ENCODE results near the gene SNX19. TPM values are rescaled to one million over a fixed set of nuclear protein-coding genes. Genes with fewer than 3 reads are reported as not detected.

SNX19 gene
- total RNA-seq, 1 experiment from 2014 or later: 34.4 TPM

GRCh38 chr11:130904380-130904779 lies 11.9 kb downstream of the SNX19 start:
- TF ChIP-seq CTCF (conservative IDR thresholded peaks at IDR 0.05): peak; percentile 60
- no peaks in the 10 kb centered on the region for H3K23me2 ChIP-seq (ENCODE audit: insufficient read length, low read depth, low read length, poor library complexity, severe bottlenecking)
- H4K20me1 ChIP-seq (ENCODE audit: control insufficient read depth, insufficient read depth, insufficient read length): no peaks in the 10 kb centered on the region
- H3T11ph ChIP-seq (ENCODE audit: low read length): no peak overlapping the region
- no peak overlapping the region for H3K14ac ChIP-seq (ENCODE audit: insufficient read depth, low read length)
- no peak overlapping the region for H3K18ac ChIP-seq (ENCODE audit: insufficient read length, low read depth, low read length)
- no peak overlapping the region for H4K91ac ChIP-seq (ENCODE audit: insufficient read length, low read depth, low read length)
- H3K36me3 Mint-ChIP-seq (ENCODE audit: insufficient read depth in 1 of 3, low read depth in 3 of 3): peaks cover 13 to 88% (median 83%) of the 10 kb centered on the region in 3 experiments; a peak in 6 of 7 replicates
- no peaks in the 10 kb centered on the region for H3K27me3 Mint-ChIP-seq (ENCODE audit: low read depth)
- no peaks in the 10 kb centered on the region for H3K9me3 ChIP-seq (ENCODE audit: control insufficient read depth, low read depth, low read length)
- no peak overlapping the region for H3K27ac ChIP-seq (ENCODE audit: insufficient read length, low read depth, low read length)
- DNase-seq: no peak
- H3K4me3 Mint-ChIP-seq: no peak overlapping the region
- no peaks in the 10 kb centered on the region for H3K4me1 ChIP-seq (ENCODE audit: insufficient read depth, low read length)
- H3K9ac ChIP-seq (ENCODE audit: extremely low read depth, insufficient read length, low read length): no peak overlapping the region
- H3K27me3 ChIP-seq (ENCODE audit: insufficient read depth, low read length): no peaks in the 10 kb centered on the region; the same call in 1 of the 2 replicates
- no peak overlapping the region for H3K4me2 ChIP-seq (ENCODE audit: insufficient read depth, insufficient read length, low read length)
- no peak overlapping the region for H2BK120ac ChIP-seq (ENCODE audit: low read depth, low read length, poor library complexity, severe bottlenecking)
- no peak overlapping the region for H3K23ac ChIP-seq (ENCODE audit: insufficient read length, low read depth, low read length)
- WGBS (ENCODE audit: extremely low coverage, insufficient read length, low lambda C conversion rate): no CpG with 5 or more reads among the region's 1 CpG
- no peak overlapping the region for H2BK5ac ChIP-seq (ENCODE audit: insufficient read length, low read length)
- no peak overlapping the region for H2BK15ac ChIP-seq (ENCODE audit: low read depth, low read length)
- H3K27ac Mint-ChIP-seq: no peak overlapping the region
- no peak overlapping the region for H3K56ac ChIP-seq (ENCODE audit: insufficient read length, low read depth, low read length)
- H2BK20ac ChIP-seq (ENCODE audit: low read depth, low read length, poor library complexity, severe bottlenecking): no peak overlapping the region
- H3K79me1 ChIP-seq (ENCODE audit: insufficient read depth, low read depth, low read length, poor library complexity, severe bottlenecking): no peaks in the 10 kb centered on the region
- H2AK5ac ChIP-seq (ENCODE audit: insufficient read length, low read length): no peak overlapping the region
- no peaks in the 10 kb centered on the region for H3K79me2 ChIP-seq (ENCODE audit: insufficient read depth, low read length)
- H3K4me1 Mint-ChIP-seq: no peaks in the 10 kb centered on the region
- H4K5ac ChIP-seq (ENCODE audit: insufficient read length, low read depth, low read length): no peak overlapping the region
- H2AFZ ChIP-seq (ENCODE audit: low read length): no peak overlapping the region
- no peak overlapping the region for H3K4ac ChIP-seq (ENCODE audit: low read depth, low read length)
- H4K8ac ChIP-seq (replicated peaks; ENCODE audit: insufficient read length, low read depth, low read length): no peak overlapping the region
- no peak overlapping the region for H2BK12ac ChIP-seq (ENCODE audit: insufficient read length, low read depth, low read length)
- no peaks in the 10 kb centered on the region for H3K9me3 Mint-ChIP-seq

All from H9 (cell line).